ENCODE results near the gene POU2F1.

GRCh38 chr1:167453123-167453522, 232.4 kb downstream of the POU2F1 start:
- TF ChIP-seq CTCF (IDR thresholded peaks at IDR 0.05 in 4 of 5, conservative IDR thresholded peaks at IDR 0.05 in 1 of 5): no peak
- TF ChIP-seq POLR2A (IDR thresholded peaks at IDR 0.05): no peak
